AML-193 (cell line): ENCODE measurements around the gene ANTKMT.

Experiments used
- DNase-seq, 2 experiments: peaks; one replicate each; lab custom pipeline; 2025; lab: John Stamatoyannopoulos, UW

Gene ANTKMT, protein sequence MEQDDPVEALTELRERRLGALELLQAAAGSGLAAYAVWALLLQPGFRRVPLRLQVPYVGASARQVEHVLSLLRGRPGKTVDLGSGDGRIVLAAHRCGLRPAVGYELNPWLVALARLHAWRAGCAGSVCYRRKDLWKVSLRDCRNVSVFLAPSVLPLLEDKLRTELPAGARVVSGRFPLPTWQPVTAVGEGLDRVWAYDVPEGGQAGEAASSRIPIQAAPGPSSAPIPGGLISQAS

GRCh38 chr16:720990-721764 is at the start of gene ANTKMT:
Gene ANTKMT, plus strand, starts transcription at chr16:721146. Its CDS starts 129 bp downstream, at chr16:721275.
- DNase-seq = peak; percentile 73 to 82

DNA sequence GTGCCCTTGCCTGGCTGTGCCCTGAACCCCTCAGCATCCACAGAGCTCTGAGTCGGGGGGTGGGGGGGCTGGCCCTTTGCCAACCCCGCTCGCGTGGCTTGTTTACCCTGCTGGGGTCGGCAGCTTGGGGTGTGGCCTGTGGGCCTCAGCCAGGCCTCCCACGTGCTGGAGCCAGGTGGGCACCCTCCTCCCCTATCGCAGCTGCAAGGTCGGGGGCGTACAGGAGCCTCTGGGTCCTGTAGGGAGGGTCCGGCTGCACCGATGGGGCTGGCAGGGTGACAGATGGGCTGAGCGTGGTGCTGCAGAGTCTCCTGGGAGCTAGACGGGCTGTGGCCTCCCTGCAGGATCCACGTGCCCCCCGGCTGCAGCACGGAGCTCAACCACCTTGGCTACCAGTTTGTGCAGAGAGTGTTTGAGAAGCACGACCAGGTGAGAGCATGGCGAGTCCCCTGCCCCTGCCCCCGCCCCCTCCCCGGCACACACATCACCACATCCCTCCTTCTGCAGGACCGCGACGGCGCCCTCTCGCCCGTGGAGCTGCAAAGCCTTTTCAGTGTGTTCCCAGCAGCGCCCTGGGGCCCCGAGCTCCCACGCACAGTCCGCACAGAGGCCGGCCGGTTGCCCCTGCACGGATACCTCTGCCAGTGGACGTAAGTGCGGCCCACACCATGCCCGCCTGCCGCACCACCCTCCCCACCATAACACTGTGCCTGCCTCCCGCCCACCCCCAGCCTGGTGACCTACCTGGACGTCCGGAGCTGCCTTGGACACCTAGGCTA is 49.4 kb upstream of the ANTKMT start:
- DNase-seq = no peak

DNA sequence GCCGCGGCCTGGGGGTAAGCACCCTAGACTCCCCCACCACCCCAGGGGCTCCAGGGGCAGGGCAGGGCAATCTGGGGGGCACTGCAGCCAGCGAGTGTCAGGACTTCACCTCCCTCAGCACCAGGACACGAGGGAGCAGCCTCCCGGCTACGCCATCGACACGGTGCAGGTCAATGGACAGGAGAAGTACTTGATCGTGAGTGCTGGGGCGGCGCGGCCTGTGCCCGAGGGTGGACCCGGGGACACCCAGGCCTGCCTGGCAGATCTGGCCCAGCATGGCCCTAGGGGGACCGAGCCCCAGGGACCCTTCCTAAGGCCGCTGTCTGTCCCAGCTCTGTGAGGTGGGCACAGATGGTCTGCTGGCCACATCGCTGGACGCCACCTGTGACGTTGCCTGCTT is 48.6 kb upstream of the ANTKMT start:
- no peak for DNase-seq

DNA sequence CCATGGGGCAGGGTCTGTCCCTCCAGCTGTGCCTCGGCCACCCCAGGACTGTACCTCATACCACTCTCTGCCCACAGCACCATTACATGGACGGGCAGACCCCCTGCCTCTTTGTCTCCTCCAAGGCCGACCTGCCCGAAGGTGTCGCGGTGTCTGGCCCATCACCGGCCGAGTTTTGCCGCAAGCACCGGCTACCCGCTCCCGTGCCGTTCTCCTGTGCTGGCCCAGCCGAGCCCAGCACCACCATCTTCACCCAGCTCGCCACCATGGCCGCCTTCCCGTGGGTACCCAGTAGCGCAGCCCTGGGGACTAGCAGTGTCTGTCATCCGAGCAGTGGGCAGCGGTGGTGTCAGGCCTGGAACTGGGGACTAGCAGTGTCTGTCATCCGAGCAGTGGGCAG is 48.1 kb upstream of the ANTKMT start:
- DNase-seq = no peak

GRCh38 chr16:673399-673991 is 47.5 kb upstream of the ANTKMT start:
- no peak for DNase-seq

DNA sequence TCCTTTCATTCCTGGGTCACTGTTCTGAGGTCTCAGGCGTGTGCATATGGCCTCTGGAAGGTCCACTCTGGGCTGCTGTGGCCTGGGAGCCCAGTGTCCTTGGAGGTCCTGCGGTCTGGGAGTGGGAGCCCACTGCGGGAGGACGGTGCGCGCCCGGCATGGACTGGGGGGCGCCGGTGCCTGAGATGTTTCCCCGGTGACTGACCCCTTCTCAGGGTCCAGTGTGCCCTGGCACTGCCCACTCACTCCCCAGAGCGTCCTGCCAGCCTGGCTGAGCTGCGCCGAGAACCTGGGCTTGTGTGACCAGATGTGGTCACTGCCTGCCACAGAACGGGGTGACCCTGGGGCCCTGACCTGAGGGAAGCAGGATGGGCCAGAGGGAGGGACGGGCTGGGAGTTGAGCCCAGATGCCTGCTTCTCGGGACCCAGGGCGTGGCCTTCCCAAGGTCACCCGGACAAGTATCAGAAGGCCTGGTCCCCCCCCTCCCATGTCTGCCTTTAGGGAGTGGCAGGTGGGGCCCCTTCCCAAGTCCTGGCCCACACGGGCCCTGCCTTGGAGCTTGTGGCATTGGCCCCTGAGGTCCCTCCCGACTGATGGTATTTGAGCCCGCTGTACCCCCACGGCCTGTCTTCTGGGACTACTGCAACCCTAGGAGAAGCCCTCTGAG is 46.6 kb upstream of the ANTKMT start:
- DNase-seq = no peak

DNA sequence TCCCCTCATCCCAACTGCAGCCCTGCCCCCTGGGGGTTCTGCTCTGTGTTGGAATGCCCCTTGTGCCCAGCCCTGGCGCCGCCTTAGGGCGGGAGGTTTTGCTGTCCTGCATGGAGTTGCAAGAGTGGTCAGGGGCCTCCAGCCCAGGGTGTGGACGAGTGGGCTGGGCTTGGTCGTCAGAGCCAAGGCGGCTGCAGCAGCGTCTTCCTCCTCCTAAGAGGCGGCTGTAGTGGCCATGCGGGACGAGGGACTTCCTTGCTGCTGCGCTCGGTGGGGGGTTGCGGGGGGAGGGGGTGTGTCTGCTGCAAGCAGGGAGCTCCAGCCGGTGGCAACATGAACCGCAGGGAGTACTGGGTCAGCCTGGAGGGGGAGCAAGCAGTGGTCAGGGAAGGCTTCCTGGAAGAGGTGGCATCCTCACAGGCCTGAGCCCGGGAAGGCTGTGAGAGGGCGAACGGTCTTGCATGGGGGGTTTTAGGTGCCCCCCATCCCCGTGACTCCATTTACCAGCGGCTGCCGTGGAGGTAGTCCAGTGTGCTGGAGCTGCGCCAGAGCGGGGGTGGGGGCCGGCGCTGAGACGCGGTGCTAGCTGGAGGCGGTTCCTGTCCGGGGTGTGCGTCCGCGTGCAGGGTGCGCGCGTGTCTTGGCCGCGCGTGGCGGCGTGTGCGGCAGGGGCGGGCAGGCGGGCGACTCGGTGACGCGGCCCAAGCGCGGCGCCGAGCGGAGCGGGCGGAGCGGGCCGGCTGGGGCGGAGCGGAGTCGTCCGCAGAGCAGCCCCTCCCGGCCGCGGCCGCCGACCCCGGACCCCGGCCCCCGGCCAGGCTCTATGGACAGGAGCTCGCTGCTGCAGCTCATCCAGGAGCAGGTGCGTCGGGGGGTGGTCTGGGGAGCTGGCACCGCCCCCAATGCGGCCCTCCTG is 45.7 kb upstream of the ANTKMT start, which contains the start of gene RHBDL1:
RHBDL1 (plus strand) TSS at position 704 of the 916 bp plus-strand sequence; CDS start at position 824, 120 bp downstream.
- DNase-seq = no peak

DNA sequence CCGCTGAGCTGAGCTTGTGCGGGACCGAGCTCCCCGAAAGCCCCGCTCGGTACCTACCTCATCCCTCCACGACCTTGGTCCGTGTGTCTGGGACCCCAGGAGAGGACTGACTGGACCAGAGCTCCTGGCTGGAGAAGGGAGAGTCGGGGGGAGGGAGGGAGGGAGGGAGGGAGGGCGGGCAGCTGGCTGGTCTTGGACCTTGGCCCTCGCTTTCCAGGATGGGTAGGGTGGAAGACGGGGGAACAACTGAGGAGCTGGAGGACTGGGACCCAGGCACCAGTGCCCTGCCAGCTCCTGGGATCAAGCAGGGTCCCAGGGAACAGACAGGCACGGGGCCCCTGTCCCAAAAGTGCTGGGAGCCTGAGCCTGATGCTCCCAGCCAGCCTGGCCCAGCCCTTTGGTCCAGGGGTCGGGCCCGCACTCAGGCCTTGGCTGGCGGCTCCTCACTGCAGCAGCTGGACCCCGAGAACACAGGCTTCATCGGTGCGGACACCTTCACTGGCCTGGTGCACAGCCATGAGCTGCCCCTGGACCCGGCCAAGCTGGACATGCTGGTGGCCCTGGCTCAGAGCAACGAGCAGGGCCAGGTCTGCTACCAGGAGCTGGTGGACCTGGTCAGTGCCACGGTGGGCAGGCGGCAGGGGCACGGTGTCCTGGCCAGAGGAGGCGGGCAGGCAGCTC is 44.9 kb upstream of the ANTKMT start:
- no peak for DNase-seq

GRCh38 chr16:676565-676902 is 44.4 kb upstream of the ANTKMT start:
- no peak for DNase-seq

DNA sequence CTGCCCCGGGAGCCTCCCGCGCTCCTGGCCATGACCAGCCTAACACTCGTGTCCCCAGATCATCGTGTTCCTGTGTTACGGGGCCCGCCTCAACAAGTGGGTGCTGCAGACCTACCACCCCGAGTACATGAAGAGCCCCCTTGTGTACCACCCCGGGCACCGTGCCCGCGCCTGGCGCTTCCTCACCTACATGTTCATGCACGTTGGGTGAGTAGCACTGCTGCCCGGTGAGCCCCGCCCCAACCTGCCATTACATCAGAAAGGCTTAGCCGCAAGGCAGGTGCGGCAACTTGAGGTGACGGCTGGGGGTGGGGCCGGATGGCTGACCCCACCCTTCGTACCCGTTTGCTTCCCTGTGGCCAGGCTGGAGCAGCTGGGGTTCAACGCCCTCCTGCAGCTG is 44.0 kb upstream of the ANTKMT start:
- DNase-seq = no peak

DNA sequence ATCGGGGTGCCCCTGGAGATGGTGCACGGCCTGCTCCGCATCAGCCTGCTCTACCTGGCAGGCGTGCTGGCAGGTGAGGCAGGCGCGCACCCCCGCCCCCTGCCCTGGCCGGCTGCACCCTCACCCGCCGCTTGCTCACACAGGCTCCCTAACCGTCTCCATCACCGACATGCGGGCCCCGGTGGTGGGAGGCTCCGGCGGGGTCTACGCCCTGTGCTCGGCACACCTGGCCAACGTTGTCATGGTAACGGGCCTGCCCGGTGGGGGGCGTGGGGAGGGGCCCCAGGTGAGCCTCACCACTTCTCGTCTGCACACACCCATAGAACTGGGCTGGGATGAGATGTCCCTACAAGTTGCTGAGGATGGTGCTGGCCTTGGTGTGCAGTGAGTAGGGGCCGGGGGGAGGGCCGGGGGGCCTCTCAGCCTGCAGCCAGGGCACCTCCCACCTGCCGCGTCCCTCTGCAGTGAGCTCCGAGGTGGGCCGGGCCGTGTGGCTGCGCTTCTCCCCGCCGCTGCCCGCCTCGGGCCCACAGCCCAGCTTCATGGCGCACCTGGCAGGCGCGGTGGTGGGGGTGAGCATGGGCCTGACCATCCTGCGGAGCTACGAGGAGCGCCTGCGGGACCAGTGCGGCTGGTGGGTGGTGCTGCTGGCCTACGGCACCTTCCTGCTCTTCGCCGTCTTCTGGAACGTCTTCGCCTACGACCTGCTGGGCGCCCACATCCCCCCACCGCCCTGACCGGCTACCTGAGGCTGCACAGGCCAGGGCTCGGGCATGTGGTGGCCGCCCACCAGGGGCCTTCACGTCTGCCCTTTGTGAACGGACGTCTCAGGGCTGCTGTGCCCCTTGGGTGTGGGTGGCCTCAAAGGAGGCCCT is 43.4 kb upstream of the ANTKMT start:
- DNase-seq = no peak

DNA sequence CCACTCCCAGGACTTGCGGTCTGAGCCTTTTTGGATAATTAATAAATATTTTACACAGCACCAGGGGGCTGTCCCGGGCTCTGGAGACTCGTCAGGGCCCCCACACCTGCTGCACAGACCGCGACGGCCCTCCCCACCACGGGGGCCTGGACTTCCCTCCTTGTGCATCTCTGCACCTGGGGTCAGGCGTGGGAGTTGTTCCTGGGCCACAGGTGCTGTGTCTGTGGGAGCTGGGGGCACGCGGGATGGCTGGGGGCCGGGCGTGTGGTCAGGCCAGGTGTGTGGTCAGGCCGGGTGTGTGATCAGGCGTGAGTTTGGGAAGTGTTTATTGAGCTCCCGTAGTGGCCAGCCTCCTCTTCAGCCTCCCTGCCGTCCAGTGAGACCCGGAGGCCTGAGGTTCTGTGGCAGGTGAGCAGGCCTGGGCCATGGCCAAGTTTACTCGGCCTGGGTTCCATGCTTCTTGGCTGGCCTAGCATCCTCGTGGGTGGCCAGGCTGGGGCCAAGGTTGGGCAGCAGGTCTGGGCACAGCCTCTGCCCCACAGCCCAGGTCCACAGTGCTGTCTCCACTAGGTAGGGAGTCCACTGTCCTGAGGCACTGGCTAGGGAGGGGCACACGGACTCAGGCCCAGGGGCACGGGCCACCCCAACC is 42.6 kb upstream of the ANTKMT start:
- no peak for DNase-seq

GRCh38 chr16:678858-679813 is 41.8 kb upstream of the ANTKMT start:
- DNase-seq = peak; percentile 32 to 48

GRCh38 chr16:679814-680624 is 40.9 kb upstream of the ANTKMT start, which contains the start of gene STUB1:
Gene STUB1, plus strand, starts transcription at chr16:680410. Its CDS starts 116 bp downstream, at chr16:680526.
- peak; percentile 65 to 69 for DNase-seq

DNA sequence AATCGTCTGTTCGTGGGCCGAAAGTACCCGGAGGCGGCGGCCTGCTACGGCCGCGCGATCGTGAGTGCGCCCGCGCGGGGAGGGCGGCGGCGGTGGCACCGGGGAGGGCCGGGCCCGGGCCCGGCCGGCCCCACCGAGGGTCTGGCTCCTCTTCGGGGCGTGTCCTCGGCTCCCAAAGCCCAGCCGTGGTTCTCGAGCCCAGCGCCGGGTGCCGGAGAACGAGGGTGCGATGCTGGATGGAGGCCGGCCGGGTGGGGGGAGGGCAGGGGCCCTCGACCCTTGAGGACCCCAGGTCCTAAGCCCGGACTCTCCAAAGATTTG is 40.4 kb upstream of the ANTKMT start:
- DNase-seq = no peak

GRCh38 chr16:680967-681745 is 39.8 kb upstream of the ANTKMT start:
- peak; percentile 16 to 19 for DNase-seq
